Uterus (tissue), 4 donors: Measurements from ENCODE around the gene PNPT1. TPM values are rescaled to one million over a fixed set of nuclear protein-coding genes. Genes with fewer than 3 reads are reported as not detected.

Experiments used
- DNase-seq, 2 donors: peaks; one replicate each; pipeline ENCODE4 v3.0.0-alpha.2; 2019 to 2020
- H3K27ac ChIP-seq, 2 donors: fragments of 200-600 bp; sonication (generic); 1 replicate in 1 of 2; 2 replicates in 1 of 2; pipeline ENCODE4 v1.5.1; 2016 to 2018
- H3K27me3 ChIP-seq, 2 donors: fragments of 200-600 bp; sonication (generic); one replicate each; pipeline ENCODE4 v1.5.1; 2018 to 2019; ENCODE audit warnings: control low read depth in 1 of 2
- H3K36me3 ChIP-seq, 2 donors: fragments of 200-600 bp; sonication (generic); one replicate each; pipeline ENCODE4 v1.5.1; 2019; ENCODE audit warnings: control low read depth in 1 of 2
- H3K4me1 ChIP-seq, 2 donors: fragments of 200-600 bp; sonication (generic); one replicate each; pipeline ENCODE4 v1.5.1; 2018 to 2019; ENCODE audit warnings: control low read depth in 1 of 2
- H3K4me3 ChIP-seq, 2 donors: fragments of 200-600 bp; sonication (generic); 1 replicate in 1 of 2; 2 replicates in 1 of 2; pipeline ENCODE4 v1.5.1; 2018 to 2019; ENCODE audit warnings: mild to moderate bottlenecking in 1 of 2
- H3K9me3 ChIP-seq, 2 donors: fragments of 200-600 bp; sonication (generic); one replicate each; pipeline ENCODE4 v1.5.1; 2019; ENCODE audit warnings: control low read depth in 1 of 2
- CTCF ChIP-seq, 4 experiments: fragments of 200-600 bp in 2 of 4; fragments of 450-650 bp in 2 of 4; sonication (generic) in 2 of 4; IDR thresholded peaks; one replicate each; pipeline ENCODE4 v1.5.1; 2016 to 2019; ENCODE audit warnings: antibody characterized with exemption in 4 of 4, mild to moderate bottlenecking in 2 of 4, moderate library complexity in 1 of 4
- POLR2A ChIP-seq, 2 donors: fragments of 450-650 bp; IDR thresholded peaks; one replicate each; pipeline ENCODE4 v1.6.1; 2016; ENCODE audit warnings: antibody characterized with exemption in 2 of 2, mild to moderate bottlenecking in 1 of 2, moderate library complexity in 1 of 2
- intact Hi-C: fragments of 100-400 bp; cut with DNase I; formaldehyde crosslinking; loops from one replicate; pipeline ENCODE4 v1.15.1; 2023; ENCODE audit warnings: low total_unique reads
- total RNA-seq, 4 donors: library from RNA; depleted of rRNA in 3 of 4; stranded (reverse); fragments of >200 nt in 3 of 4; gene quantifications; one replicate each; pipeline versions ENCODE4 v1.1.0 to v1.2.4, GENCODE V29; 2014 to 2023
- donor health status: DM: yes; HTN: yes; CAD: no.

PNPT1 gene
- total RNA-seq, 4 donors from 2014 or later, result 12.6 to 52.0 (median 22.5) TPM

- Histone ChIP-seq H3K27ac (no peak overlapping the region), H3K36me3 (no peaks in the 10 kb centered on the region), H3K4me1 (no peaks in the 10 kb centered on the region), H3K4me3 (no peak overlapping the region), H3K27me3 (no peaks in the 10 kb centered on the region), H3K9me3 (no peaks in the 10 kb centered on the region)
- intact Hi-C loops, result no loop called here
- DNase-seq, result no peak
- no peak for TF ChIP-seq CTCF (IDR thresholded peaks at IDR 0.05)
- TF ChIP-seq POLR2A (IDR thresholded peaks at IDR 0.05), result no peak
Measured at GRCh38 chr2:55585451-55586080, 108.1 kb downstream of the PNPT1 start.

Other genes starting within 250 kb of the PNPT1 start
- gene CFAP36, start 174.1 kb downstream of the PNPT1 start, total RNA-seq, result 10 to 100 TPM; 27.6 to 77.6 (median 63.9) TPM
- gene PPP4R3B, start 76.2 kb downstream of the PNPT1 start, total RNA-seq, result 100 to 1,000 TPM in 1 of 4 donors, 10 to 100 TPM in 3; 29.2 to 117 (median 54.2) TPM
- gene EFEMP1, start 229.9 kb upstream of the PNPT1 start, total RNA-seq, result 100 to 1,000 TPM in 3 of 4 donors, 10 to 100 TPM in 1; 57.0 to 513 (median 250) TPM